HepG2 (cell line): ENCODE results near the gene APOC3. TPM values are rescaled to one million over a fixed set of nuclear protein-coding genes. Genes with fewer than 3 reads are reported as not detected.

Source experiments
- AKAP8 ChIP-seq: sonication (generic); formaldehyde crosslinking; IDR thresholded peaks from 2 replicates; pipeline ENCODE4 v1.5.1; 2020; ENCODE audit warnings: mild to moderate bottlenecking, missing genetic modification reagents
- ARNTL ChIP-seq: sonication (generic); formaldehyde crosslinking; IDR thresholded peaks from 2 replicates; pipeline ENCODE4 v1.4.0; 2020; ENCODE audit warnings: mild to moderate bottlenecking, missing genetic modification reagents
- CBX1 ChIP-seq: IDR thresholded peaks from one replicate; pipeline ENCODE4 v1.6.1; 2016; ENCODE audit warnings: antibody characterized with exemption, low read depth
- ETS1 ChIP-seq: sonication (generic); formaldehyde crosslinking; IDR thresholded peaks from 2 replicates; pipeline ENCODE4 v1.4.0; 2020; ENCODE audit warnings: missing genetic modification reagents
- EZH2 ChIP-seq: conservative IDR thresholded peaks from 2 replicates; pipeline ENCODE4 v1.6.1; 2012; ENCODE audit warnings: mild to moderate bottlenecking, low read depth, low read length, moderate library complexity
- FOXJ3 ChIP-seq: sonication (generic); formaldehyde crosslinking; IDR thresholded peaks from 2 replicates; pipeline ENCODE4 v1.4.0; 2020; ENCODE audit warnings: missing genetic modification reagents, mild to moderate bottlenecking, borderline replicate concordance
- HHEX ChIP-seq: IDR thresholded peaks from 2 replicates; pipeline ENCODE4 v1.6.1; 2016; ENCODE audit warnings: control low read depth
- HINFP ChIP-seq: sonication (generic); formaldehyde crosslinking; IDR thresholded peaks from 2 replicates; pipeline ENCODE4 v1.4.0; 2020; ENCODE audit warnings: low read depth, mild to moderate bottlenecking, missing genetic modification reagents
- HNRNPLL ChIP-seq: fragments of 200-400 bp; formaldehyde crosslinking; IDR thresholded peaks from 2 replicates; pipeline ENCODE4 v1.6.1; 2017; ENCODE audit warnings: mild to moderate bottlenecking, low read depth, low read length; ENCODE audit not compliant: poor library complexity, severe bottlenecking
- HOMEZ ChIP-seq: IDR thresholded peaks from 2 replicates; pipeline ENCODE4 v1.6.1; 2016; ENCODE audit warnings: low read depth
- KDM2A ChIP-seq: sonication (generic); formaldehyde crosslinking; IDR thresholded peaks from 2 replicates; pipeline ENCODE4 v1.4.0; 2020; ENCODE audit warnings: low read depth, missing genetic modification reagents, borderline replicate concordance
- KMT2A ChIP-seq: sonication (generic); formaldehyde crosslinking; IDR thresholded peaks from 2 replicates; pipeline ENCODE4 v1.4.0; 2020; ENCODE audit warnings: missing genetic modification reagents
- MAF1 ChIP-seq: sonication (generic); formaldehyde crosslinking; IDR thresholded peaks from 2 replicates; pipeline ENCODE4 v1.5.0; 2020; ENCODE audit warnings: missing genetic modification reagents, borderline replicate concordance
- NKX3-1 ChIP-seq: sonication (generic); formaldehyde crosslinking; IDR thresholded peaks from 2 replicates; pipeline ENCODE4 v1.5.0; 2020; ENCODE audit warnings: missing genetic modification reagents
- NRL ChIP-seq: sonication (generic); formaldehyde crosslinking; IDR thresholded peaks from 2 replicates; pipeline ENCODE4 v1.5.0; 2020; ENCODE audit warnings: missing genetic modification reagents, mild to moderate bottlenecking, moderate library complexity, borderline replicate concordance
- RAD21 ChIP-seq: fragments of 450-650 bp; formaldehyde crosslinking; IDR thresholded peaks from 2 replicates; pipeline ENCODE4 v1.5.0; 2020; ENCODE audit warnings: mild to moderate bottlenecking
- RCOR2 ChIP-seq: IDR thresholded peaks from 2 replicates; pipeline ENCODE4 v1.6.1; 2016; ENCODE audit warnings: missing biosample characterization, missing genetic modification reagents
- RFX1 ChIP-seq: fragments of 450-650 bp; IDR thresholded peaks from 2 replicates; pipeline ENCODE4 v1.6.1; 2017
- ZBTB3 ChIP-seq: sonication (generic); formaldehyde crosslinking; IDR thresholded peaks from 2 replicates; pipeline ENCODE4 v1.4.0; 2020; ENCODE audit warnings: low read depth, mild to moderate bottlenecking, moderate library complexity, missing genetic modification reagents, borderline replicate concordance
- ZNF350 ChIP-seq: sonication (generic); formaldehyde crosslinking; IDR thresholded peaks from 2 replicates; pipeline ENCODE4 v1.4.0; 2020; ENCODE audit warnings: mild to moderate bottlenecking, low read depth, missing genetic modification reagents, borderline replicate concordance
- ZNF567 ChIP-seq: sonication (generic); formaldehyde crosslinking; IDR thresholded peaks from 2 replicates; pipeline ENCODE4 v1.8.1; 2023; ENCODE audit warnings: mild to moderate bottlenecking, missing genetic modification reagents, borderline replicate concordance
- ZNF773 ChIP-seq: sonication (generic); formaldehyde crosslinking; IDR thresholded peaks from 2 replicates; pipeline ENCODE4 v1.4.0; 2020; ENCODE audit warnings: missing genetic modification reagents, borderline replicate concordance
- ZNF841 ChIP-seq: sonication (generic); formaldehyde crosslinking; IDR thresholded peaks from 2 replicates; pipeline ENCODE4 v1.8.1; 2023; ENCODE audit warnings: missing genetic modification reagents, borderline replicate concordance
- polyA plus RNA-seq, 8 experiments: library from polyadenylated mRNA; depleted of rRNA in 3 of 8; stranded (reverse) in 7 of 8; unstranded in 1 of 8; fragments of >200 nt; fragmentation: Illumina TruSeq in 4 of 8; extraction: Trizol in 4 of 8; gene quantifications; 2 replicates each; pipeline versions ENCODE4 v1.2.1 to v1.2.3, GENCODE V29; 2011 to 2016; ENCODE audit warnings: low read depth in 4 of 8, missing spikeins in 1 of 8, mixed read lengths in 1 of 8; ENCODE audit not compliant: insufficient read depth in 1 of 8
- total RNA-seq, 5 experiments: library from RNA; depleted of rRNA; stranded (reverse); fragments of >200 nt; fragmentation: Illumina TruSeq; extraction: Trizol; gene quantifications; 2 replicates each; pipeline ENCODE4 v1.2.3, GENCODE V29; 2016; ENCODE audit warnings: low read depth in 1 of 5
- TF ChIP-seq, protein P1 (sequence below): sonication (generic); formaldehyde crosslinking; IDR thresholded peaks from 2 replicates; pipeline ENCODE4 v1.9.0; 2022; ENCODE audit warnings: missing genetic modification reagents, mild to moderate bottlenecking, borderline replicate concordance

APOC3 gene
- total and polyA plus RNA-seq, 2 of the 13 experiments (the other 11 are each of a cell fraction or from before 2014, with no cell fraction given): 314 to 687 TPM

DNA sequence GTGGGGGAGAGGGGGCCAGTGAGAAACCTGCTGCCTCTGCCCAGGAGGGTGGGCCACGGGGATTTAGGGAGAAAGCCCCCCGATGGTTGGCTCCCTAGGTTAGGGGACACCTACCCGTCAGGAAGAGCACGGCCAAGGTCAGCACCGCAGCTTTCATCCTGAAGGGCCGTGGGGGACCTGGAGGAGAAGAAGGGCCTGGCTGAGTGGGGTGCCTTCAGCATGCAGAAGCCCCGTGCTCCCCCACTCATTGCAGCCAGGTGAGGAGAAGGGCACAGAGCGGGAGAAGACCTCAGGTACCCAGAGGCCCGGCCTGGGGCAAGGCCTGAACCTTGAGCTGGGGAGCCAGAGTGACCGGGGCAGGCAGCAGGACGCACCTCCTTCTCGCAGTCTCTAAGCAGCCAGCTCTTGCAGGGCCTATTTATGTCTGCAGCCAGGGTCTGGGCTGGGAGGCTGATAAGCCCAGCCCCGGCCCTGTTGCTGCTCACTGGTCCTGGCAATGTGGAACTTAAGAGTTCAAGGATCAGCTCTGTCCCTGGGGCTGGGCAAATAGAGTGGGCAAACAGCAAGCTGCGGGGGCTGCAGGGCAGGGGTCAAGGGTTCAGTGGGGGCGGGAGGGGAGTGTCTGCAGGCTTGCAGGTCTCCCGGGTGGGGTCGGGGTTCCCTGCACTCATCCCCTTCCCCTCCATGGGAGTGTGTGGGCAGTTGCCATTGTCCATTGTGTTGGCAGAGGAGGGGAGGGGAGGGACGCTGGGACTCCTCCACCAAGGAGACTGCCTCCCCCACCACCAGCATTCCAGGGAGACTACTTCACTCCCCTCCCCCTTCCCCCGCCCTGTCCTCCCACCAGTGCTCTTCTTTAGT, 7.8 kb downstream of the APOC3 start, which contains the start of gene APOA1 (continued):
- TF ChIP-seq HOMEZ: no peak; the same call in 1 of the 2 replicates
- TF ChIP-seq FOXJ3 (CRISPR knock-in tag): peak; percentile 75
- peak; percentile 95; the same call in 1 of the 2 replicates for TF ChIP-seq ZNF773 (CRISPR knock-in tag)
- peak; percentile 87 for TF ChIP-seq ZNF350 (CRISPR knock-in tag)
- peak; percentile 80 for TF ChIP-seq NRL
- TF ChIP-seq HINFP (CRISPR knock-in tag): peak; percentile 27; the same call in 1 of the 2 replicates
- no peak for TF ChIP-seq KMT2A (CRISPR knock-in tag)
- peak; percentile 72; the same call in 1 of the 2 replicates for TF ChIP-seq RCOR2 (CRISPR knock-in tag)
- no peak for TF ChIP-seq MAF1
- TF ChIP-seq ZNF567 (CRISPR knock-in tag): 0 out of 2 replicates have a peak, but pooled peaks have one; percentile 31
- peak; percentile 65; the same call in 1 of the 2 replicates for TF ChIP-seq RAD21 (CRISPR knock-in tag)
- peak; percentile 71; the same call in 1 of the 2 replicates for TF ChIP-seq AKAP8 (CRISPR knock-in tag)
- 0 out of 2 replicates have a peak, but pooled peaks have one; percentile 78 for TF ChIP-seq NKX3-1
- TF ChIP-seq CBX1: peak; percentile 94
- TF ChIP-seq HHEX (CRISPR knock-in tag): peak; percentile 51; the same call in 1 of the 2 replicates
- TF ChIP-seq EZH2: no peak
- no peak for TF ChIP-seq ETS1 (CRISPR knock-in tag)
- no peak for TF ChIP-seq RFX1
- peak; percentile 65 for TF ChIP-seq ARNTL (CRISPR knock-in tag)
- TF ChIP-seq KDM2A (CRISPR knock-in tag): peak; percentile 62; the same call in 1 of the 2 replicates
- TF ChIP-seq ZBTB3: 0 out of 2 replicates have a peak, but pooled peaks have one; percentile 66
- peak; percentile 57 for TF ChIP-seq HNRNPLL
- TF ChIP-seq, protein P1, sequence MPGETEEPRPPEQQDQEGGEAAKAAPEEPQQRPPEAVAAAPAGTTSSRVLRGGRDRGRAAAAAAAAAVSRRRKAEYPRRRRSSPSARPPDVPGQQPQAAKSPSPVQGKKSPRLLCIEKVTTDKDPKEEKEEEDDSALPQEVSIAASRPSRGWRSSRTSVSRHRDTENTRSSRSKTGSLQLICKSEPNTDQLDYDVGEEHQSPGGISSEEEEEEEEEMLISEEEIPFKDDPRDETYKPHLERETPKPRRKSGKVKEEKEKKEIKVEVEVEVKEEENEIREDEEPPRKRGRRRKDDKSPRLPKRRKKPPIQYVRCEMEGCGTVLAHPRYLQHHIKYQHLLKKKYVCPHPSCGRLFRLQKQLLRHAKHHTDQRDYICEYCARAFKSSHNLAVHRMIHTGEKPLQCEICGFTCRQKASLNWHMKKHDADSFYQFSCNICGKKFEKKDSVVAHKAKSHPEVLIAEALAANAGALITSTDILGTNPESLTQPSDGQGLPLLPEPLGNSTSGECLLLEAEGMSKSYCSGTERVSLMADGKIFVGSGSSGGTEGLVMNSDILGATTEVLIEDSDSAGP: peak; percentile 80
- TF ChIP-seq ZNF841 (CRISPR knock-in tag): 0 out of 2 replicates have a peak, but pooled peaks have one; percentile 72
